Stomach (tissue), 9 donors: ENCODE measurements around the gene IGSF21. TPM values are rescaled to one million over a fixed set of nuclear protein-coding genes. Genes with fewer than 3 reads are reported as not detected.

Source experiments
- DNase-seq, 2 donors: peaks; one replicate each; pipeline versions ENCODE4 v3.0.0 to v3.0.0-alpha.2; 2013 to 2019
- H3K27ac ChIP-seq, 5 donors: fragments of 200-600 bp in 4 of 5; sonication (generic) in 4 of 5; one replicate each; pipeline ENCODE4 v1.5.1; 2013 to 2019; ENCODE audit warnings: mild to moderate bottlenecking in 1 of 5, moderate library complexity in 1 of 5
- H3K27me3 ChIP-seq, 3 donors: fragments of 200-600 bp; sonication (generic); one replicate each; pipeline ENCODE4 v1.5.1; 2017 to 2019; ENCODE audit warnings: mixed run types in 1 of 3
- H3K36me3 ChIP-seq, 4 donors: fragments of 200-600 bp; sonication (generic); 1 replicate in 3 of 4; 2 replicates in 1 of 4; pipeline ENCODE4 v1.5.1; 2016 to 2019
- H3K4me1 ChIP-seq, 4 donors: fragments of 200-600 bp; sonication (generic); one replicate each; pipeline ENCODE4 v1.5.1; 2016 to 2019
- H3K4me3 ChIP-seq, 4 donors: fragments of 200-600 bp; sonication (generic) in 3 of 4; one replicate each; pipeline ENCODE4 v1.5.1; 2016 to 2019; ENCODE audit warnings: mild to moderate bottlenecking in 1 of 4
- H3K9me3 ChIP-seq, 4 donors: fragments of 200-600 bp; sonication (generic); one replicate each; pipeline ENCODE4 v1.5.1; 2016 to 2019
- EP300 ChIP-seq: sonication (generic); formaldehyde crosslinking; IDR thresholded peaks from one replicate; pipeline ENCODE4 v1.6.1; 2017; ENCODE audit warnings: antibody characterized with exemption
- POLR2A ChIP-seq, 4 donors: fragments of 450-650 bp; IDR thresholded peaks; one replicate each; pipeline ENCODE4 v1.6.1; 2016; ENCODE audit warnings: antibody characterized with exemption in 4 of 4, control low read depth in 2 of 4, mild to moderate bottlenecking in 1 of 4, moderate library complexity in 1 of 4
- POLR2AphosphoS5 ChIP-seq, 3 donors: sonication (generic); formaldehyde crosslinking; IDR thresholded peaks; one replicate each; pipeline ENCODE4 v1.6.1; 2016; ENCODE audit warnings: antibody characterized with exemption in 3 of 3
- WGBS, 5 donors: extraction: QIAGEN DNeasy Blood & Tissue Kit in 3 of 5; methylation state at CpG; one replicate each; pipeline versions ENCODE4 v1.1.5 to v1.1.7; 2013 to 2018; 5-methylcytosine and 5-hydroxymethylcytosine counted together
- intact Hi-C: fragments of 100-400 bp; cut with DNase I; formaldehyde crosslinking; loops from one replicate; pipeline ENCODE4 v1.15.1; 2023; ENCODE audit warnings: low total_unique reads
- polyA plus RNA-seq, 3 donors: library from polyadenylated mRNA; stranded (reverse); fragments of 200-250 nt; gene quantifications; one replicate each; pipeline ENCODE4 v1.2.3, GENCODE V29; 2013
- total RNA-seq, 5 donors: library from RNA; depleted of rRNA; stranded (reverse); fragments of >200 nt; gene quantifications; one replicate each; pipeline versions ENCODE4 v1.1.0 to v1.2.3, GENCODE V29; 2014 to 2016
- TF ChIP-seq, protein P1 (sequence below), 7 experiments: fragments of 450-650 bp in 4 of 7; fragments of 200-600 bp in 3 of 7; sonication (generic) in 3 of 7; IDR thresholded peaks; one replicate each; pipeline ENCODE4 v1.5.1; 2016 to 2019; ENCODE audit warnings: antibody characterized with exemption in 7 of 7, control low read depth in 2 of 7, mild to moderate bottlenecking in 1 of 7
- donor health status: healthy with polysubstance abuse.
- donor health status: Bipolar disorder and iron deficiency.
- donor health status: healthy.

The IGSF21 gene
- total and polyA plus RNA-seq, 8 donors = 0.25 to 2.0 (median 1.1) TPM; not detected in 3

DNA sequence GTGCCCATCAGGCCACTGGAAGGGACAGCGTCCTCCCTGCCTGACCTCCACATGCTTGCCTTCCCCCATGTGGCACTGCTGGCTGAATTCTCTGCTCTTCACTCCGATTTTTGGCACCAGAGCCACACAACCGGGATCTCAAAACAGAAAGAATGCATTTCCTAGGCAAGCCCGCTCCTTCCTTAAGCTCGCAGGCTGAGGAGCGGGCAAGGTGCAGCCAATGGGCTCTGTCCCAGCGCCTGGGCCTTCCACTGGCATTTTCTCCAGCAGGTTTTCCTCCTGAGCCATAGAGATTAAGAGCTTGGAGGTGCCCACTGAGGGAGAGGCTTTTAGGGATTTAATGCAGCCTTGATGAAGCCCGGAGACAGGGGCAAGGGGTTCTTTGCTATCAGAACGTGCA, 158.0 kb downstream of the IGSF21 start:
- TF ChIP-seq POLR2AphosphoS5 (IDR thresholded peaks at IDR 0.05) (no peak), POLR2A (IDR thresholded peaks at IDR 0.05) (no peak), EP300 (no peak)
- TF ChIP-seq, protein P1, sequence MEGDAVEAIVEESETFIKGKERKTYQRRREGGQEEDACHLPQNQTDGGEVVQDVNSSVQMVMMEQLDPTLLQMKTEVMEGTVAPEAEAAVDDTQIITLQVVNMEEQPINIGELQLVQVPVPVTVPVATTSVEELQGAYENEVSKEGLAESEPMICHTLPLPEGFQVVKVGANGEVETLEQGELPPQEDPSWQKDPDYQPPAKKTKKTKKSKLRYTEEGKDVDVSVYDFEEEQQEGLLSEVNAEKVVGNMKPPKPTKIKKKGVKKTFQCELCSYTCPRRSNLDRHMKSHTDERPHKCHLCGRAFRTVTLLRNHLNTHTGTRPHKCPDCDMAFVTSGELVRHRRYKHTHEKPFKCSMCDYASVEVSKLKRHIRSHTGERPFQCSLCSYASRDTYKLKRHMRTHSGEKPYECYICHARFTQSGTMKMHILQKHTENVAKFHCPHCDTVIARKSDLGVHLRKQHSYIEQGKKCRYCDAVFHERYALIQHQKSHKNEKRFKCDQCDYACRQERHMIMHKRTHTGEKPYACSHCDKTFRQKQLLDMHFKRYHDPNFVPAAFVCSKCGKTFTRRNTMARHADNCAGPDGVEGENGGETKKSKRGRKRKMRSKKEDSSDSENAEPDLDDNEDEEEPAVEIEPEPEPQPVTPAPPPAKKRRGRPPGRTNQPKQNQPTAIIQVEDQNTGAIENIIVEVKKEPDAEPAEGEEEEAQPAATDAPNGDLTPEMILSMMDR (IDR thresholded peaks at IDR 0.05) = no peak
- H3K27ac ChIP-seq = no peak overlapping the region
- no peaks in the 10 kb centered on the region for H3K36me3 ChIP-seq

DNA sequence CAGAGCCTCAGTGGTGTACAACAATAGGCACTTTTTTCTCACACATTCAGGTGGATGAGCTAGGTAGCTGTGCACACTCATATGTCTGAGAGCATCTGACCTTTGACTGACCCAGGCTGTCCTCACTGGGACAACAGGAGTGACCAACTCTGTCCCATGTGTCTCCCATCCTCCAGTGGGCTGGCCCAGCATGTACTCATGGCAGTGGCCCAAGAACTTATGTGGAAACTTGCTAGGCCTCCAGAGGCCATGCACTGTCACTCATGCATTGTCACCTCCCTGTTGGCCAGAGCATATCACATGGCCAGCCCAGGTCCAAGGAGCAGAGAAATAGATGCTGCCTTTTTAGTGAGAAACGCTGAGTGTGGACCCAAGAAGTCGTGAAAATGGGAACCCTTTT, 158.8 kb downstream of the IGSF21 start:
- intact Hi-C loops = no loop called here
- no peaks in the 10 kb centered on the region for H3K36me3 ChIP-seq
- 69 to 82% (median 77%) methylated on average over 2 of the region's 2 CpGs for WGBS, 5 donors
- no peak overlapping the region for H3K4me3 ChIP-seq
- no peaks in the 10 kb centered on the region for H3K4me1 ChIP-seq
- peaks cover 0 to 24% (median 10%) of the 10 kb centered on the region in 3 donors for H3K27me3 ChIP-seq
- H3K27ac ChIP-seq = no peak overlapping the region
- DNase-seq = no peak
- TF ChIP-seq EP300 (no peak), POLR2A (IDR thresholded peaks at IDR 0.05) (no peak), POLR2AphosphoS5 (IDR thresholded peaks at IDR 0.05) (no peak)
- TF ChIP-seq, protein P1 (IDR thresholded peaks at IDR 0.05) = no peak
- H3K9me3 ChIP-seq = no peaks in the 10 kb centered on the region

More for the DNA sequence above, 158.0 kb downstream of the IGSF21 start:
- intact Hi-C loops = no loop called here
- 60 to 70% (median 68%) methylated on average over 7 to 9 of the region's 9 CpGs for WGBS, 5 donors
- Histone ChIP-seq H3K4me1 (no peaks in the 10 kb centered on the region), H3K4me3 (no peak overlapping the region), H3K27me3 (peaks cover 0 to 30% (median 10%) of the 10 kb centered on the region in 3 donors), H3K9me3 (no peaks in the 10 kb centered on the region)
- DNase-seq = no peak

DNA sequence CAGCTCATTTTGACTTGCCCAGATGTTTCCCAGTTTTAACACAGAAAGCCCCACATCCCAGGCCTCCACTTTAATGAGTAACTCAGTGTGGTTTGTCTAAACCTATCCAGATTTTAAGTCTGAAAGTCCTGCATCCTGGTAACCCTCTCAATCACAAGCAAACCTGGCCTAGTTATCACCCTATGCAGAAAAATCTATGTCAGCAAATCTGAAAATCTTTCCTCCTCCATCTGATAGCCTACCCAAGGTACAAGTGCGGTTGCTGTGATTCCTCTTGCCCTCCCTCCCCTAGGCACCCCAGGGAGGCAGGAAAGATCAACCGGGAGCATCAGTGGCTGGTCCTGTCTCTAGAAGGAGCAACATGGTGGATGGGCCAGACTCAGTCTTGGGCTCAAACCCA, 163.7 kb downstream of the IGSF21 start:
- 76 to 89% (median 87%) methylated on average over 2 of the region's 2 CpGs for WGBS, 5 donors
- no peaks in the 10 kb centered on the region for H3K4me1 ChIP-seq
- H3K4me3 ChIP-seq = no peak overlapping the region
- intact Hi-C loops = no loop called here
- H3K27me3 ChIP-seq = peaks cover 0 to 19% (median 0%) of the 10 kb centered on the region in 3 donors
- H3K9me3 ChIP-seq = no peaks in the 10 kb centered on the region
- H3K27ac ChIP-seq = no peak overlapping the region
- no peaks in the 10 kb centered on the region for H3K36me3 ChIP-seq
- no peak for DNase-seq
- TF ChIP-seq POLR2A (IDR thresholded peaks at IDR 0.05) (no peak), EP300 (no peak), POLR2AphosphoS5 (IDR thresholded peaks at IDR 0.05) (no peak)
- TF ChIP-seq, protein P1 (IDR thresholded peaks at IDR 0.05) = no peak

DNA sequence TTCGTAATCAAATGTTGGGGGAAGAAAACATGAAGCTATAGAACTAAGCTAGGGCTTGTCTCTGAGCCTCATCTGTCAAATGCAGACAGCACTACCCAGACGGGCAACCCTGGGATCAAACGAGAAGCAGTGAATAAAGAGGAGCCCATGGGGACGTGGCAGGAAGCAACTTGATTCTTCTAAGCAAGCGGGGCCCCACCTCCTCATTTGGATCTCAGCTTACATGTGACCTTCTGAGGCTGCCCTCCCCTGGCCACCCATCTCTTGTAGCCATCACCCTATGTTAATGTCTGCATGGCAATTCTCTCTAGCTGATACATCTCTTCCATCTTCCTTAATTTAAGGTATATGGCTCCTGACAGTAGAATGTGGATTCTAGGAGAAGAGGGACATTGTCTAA, 171.3 kb downstream of the IGSF21 start:
- no peak for DNase-seq
- intact Hi-C loops = no loop called here
- Histone ChIP-seq H3K4me3 (no peak overlapping the region), H3K27me3 (peaks cover 0 to 57% (median 16%) of the 10 kb centered on the region in 3 donors), H3K27ac (no peak overlapping the region), H3K4me1 (no peaks in the 10 kb centered on the region), H3K36me3 (no peaks in the 10 kb centered on the region), H3K9me3 (no peaks in the 10 kb centered on the region)
- 18 to 36% (median 25%) methylated on average over 5 of the region's 5 CpGs for WGBS, 5 donors
- TF ChIP-seq EP300 (no peak), POLR2A (IDR thresholded peaks at IDR 0.05) (no peak), POLR2AphosphoS5 (IDR thresholded peaks at IDR 0.05) (no peak)
- TF ChIP-seq, protein P1 (IDR thresholded peaks at IDR 0.05) = no peak
